GM21576 (cell line): ENCODE results near the gene ZNF197.
"Not testable (repeated sequence)": the region's sequence is repeated elsewhere in the genome, so short reads cannot be mapped to it uniquely, and the experiment has no call there.

Source experiments
- ATAC-seq: cut with Tn5 transposase; IDR thresholded peaks from one replicate; pipeline ENCODE4 v1.9.1; 2021; ENCODE audit warnings: mild to moderate bottlenecking, moderate library complexity; ENCODE audit not compliant: unreplicated experiment

The ZNF197 gene

DNA sequence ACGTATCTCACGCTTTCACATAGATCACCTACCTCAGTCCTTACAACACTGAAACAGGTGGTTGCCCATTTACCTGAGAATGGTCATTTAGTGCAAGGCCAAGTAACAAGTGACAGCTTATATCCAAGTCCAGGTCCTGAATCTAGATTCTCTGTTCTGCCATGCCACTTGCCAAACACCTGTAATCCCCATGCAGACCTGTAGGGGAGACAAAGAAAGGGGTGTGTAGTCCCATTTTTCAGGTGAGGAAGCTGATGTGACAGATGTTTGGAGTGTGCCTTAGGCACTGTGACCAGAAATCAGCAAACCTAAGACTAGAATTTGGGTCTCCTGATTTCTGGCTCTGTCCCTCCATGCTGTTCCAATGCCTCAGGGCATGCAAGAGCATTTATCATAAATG, 36.4 kb downstream of the ZNF197 start:
- ATAC-seq: no peak

DNA sequence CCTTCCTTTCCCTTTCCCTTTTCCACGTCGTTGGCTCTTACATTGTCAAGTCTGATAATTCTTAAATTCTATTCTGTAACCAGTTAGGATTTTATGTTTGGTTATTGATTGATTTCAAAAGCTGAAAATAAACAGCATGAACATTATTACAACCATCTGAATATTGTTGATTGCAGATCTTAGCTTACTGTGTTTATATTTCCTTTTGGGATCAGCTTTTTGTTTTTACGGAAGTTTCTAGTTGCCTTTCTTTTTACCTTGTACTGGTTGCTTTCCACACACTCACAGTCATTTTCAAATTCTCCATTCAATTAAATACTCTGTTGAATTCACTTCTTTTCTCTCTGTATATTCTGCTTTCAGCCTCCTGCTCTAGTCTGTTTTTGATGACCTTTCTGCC, 40.3 kb downstream of the ZNF197 start:
- ATAC-seq: no peak

DNA sequence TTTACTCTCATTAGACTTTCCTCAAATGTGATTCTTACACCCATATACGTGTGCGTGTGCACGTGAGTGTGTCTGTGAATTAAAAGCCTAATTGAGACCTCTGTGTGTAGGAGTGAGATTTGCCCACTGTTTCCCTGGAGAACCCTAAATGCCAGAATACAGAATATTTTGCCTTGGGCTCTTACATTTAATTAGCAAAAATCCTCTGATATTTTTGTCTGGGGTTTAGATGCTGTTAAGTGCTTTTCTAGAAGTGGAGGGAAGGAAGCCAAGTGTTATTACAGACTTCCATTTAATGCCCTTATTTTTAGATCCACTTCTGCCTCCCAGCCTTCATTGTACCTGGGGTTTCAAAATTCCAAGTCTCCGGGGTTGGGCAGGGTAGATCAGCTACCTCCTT, 41.5 kb downstream of the ZNF197 start:
- no peak for ATAC-seq

DNA sequence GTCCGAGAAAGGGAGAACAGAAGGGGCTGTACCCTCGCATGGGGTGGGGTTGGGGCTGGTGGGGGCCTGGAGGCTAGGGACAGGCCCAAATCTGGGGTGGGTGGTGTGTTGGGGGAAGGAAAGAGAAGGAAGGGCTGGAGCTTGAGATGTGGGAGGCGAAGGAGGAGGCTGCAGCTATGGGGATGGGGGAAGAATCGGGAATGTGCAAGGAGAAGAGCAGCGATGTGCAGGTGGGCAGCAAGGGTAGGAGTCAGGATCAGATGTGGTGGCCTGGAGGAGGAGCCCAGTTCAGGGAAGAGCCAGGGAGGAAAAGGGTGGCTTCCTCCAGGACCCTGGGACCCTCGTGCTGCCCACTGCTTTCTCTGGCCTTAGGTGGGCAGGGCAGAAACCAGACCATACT, 44.9 kb downstream of the ZNF197 start:
- no peak for ATAC-seq

DNA sequence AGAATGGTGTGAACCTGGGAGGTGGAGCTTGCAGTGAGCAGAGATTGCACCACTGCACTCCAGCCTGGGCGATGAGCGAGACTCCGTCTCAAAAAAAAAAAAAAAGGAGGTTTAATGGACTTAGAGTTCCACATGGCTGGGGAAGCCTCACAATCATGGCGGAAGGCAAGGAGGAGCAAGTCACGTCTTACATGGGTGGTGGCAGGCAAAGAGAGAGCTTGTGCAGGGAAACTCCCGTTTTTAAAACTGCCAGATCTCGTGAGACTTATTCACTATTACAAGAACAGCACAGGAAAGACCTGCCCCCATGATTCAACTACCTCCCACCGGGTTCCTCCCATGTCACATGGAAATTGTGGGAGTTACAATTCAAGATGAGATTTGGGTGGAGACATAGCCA, 48.6 kb downstream of the ZNF197 start:
- not testable (repeated sequence) for ATAC-seq

DNA sequence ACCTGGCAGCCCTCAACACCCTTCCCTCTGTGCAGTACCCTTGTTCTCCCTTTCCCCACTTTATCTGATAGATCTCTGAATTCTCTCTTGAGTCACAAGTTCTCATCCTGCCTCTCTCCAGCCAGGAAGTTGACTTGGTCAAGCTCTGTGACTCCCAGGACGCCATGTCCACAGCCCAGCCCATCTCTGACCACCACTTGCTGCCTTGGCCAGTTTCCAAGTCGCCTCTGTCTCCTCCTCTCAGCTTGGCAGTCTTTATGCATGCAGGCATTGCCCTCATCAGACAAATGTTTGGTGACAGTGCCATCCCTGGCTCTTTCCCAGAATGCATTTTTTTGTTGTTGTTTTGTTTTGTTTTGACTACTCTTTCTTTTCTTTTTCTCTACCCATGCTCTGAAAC, 49.4 kb downstream of the ZNF197 start:
- ATAC-seq: no peak

- no peak for ATAC-seq
Measured at GRCh38 chr3:44678480-44679116, 53.8 kb downstream of the ZNF197 start.

DNA sequence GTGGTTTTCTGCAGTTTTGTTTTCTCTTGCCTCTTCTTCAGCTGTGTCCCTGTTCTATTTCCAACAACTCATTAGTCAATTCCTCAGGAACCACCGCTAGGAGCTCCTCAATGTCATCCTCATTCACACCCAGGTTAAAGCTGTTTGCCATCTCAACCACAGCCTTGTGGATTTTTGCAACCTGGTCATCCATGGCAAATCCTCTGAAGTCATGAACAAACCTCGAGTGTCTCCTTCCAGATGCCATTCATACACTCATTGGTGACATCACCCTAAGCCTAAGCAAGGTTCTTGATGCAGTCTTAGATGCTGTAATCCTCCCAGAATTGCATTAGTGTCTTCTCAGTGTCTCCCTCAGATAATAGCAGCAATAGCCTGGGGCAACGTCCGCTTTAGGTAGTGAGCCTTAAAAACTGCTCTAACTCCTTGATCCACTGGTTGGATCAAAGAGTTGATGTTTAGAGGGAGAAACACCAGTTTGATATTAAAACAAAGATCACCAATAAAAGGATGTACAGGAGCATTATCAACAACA, 56.2 kb downstream of the ZNF197 start:
- ATAC-seq: no peak

- no peak for ATAC-seq
Measured at GRCh38 chr3:44682182-44682896, 57.5 kb downstream of the ZNF197 start.

DNA sequence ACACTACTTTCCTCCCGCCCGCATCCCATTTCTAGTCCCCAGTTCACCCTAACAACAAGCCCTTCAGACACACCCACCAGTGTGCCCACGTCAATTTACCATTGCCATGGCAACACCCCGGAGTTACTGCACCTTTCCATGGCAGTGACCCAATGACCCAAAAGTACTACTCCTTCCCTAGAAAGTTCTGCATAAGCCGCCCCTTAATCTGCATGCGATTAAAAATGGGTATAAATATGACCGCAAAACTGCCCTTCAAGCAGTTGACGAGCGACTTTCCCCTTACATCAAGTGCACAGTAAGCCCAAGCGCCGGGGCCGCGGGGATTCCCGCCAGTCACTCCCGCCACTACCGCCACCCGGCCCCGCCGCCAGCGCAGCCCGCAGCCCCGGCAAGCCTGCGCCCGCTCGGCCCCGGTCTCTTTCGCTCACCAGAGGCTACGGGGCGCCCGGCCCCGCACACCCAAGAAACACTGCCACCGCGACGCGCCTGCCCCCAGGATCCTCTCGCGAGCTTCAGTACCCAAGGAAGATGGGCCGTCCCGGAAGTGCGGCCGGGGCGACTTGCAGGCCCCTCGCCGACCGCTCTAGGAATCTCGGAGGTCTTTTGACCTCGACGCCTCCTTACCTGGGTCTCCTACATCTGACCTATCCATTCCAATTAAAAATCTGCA, 60.4 kb downstream of the ZNF197 start:
- peak; percentile 72 for ATAC-seq

DNA sequence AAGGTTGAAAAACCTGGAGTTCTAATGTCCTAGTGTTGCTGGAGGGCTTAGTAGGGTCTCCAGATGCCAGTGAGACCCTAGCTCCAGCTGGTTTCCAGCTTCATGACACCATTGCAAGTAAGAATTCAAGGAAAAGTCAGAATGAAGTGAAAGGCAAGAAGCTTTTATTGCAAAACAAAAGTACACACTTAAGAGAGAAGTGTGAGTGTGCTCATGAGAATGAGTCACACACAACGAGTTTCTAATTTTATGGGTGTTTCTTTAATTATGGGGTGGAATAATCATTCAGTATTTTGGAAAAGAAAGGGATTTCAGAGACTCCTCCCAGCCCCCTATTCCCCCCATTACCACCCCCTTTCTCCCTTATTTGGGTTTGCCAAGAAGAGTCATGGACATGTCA, 63.1 kb downstream of the ZNF197 start:
- no peak for ATAC-seq
